ENCODE data around the gene RASL10A.

Gene RASL10A

GRCh38 chr22:29301716-29302401 is 13.6 kb downstream of the RASL10A start:
- DNase-seq, result no peak

- DNase-seq, result no peak
Observed at GRCh38 chr22:29300807-29301601, 14.5 kb downstream of the RASL10A start.

GRCh38 chr22:29300467-29300806 is 15.1 kb downstream of the RASL10A start:
- no peak for DNase-seq

GRCh38 chr22:29299136-29299900 is 16.2 kb downstream of the RASL10A start:
- no peak for DNase-seq

GRCh38 chr22:29298641-29299040 is 16.9 kb downstream of the RASL10A start:
- no peak for DNase-seq

GRCh38 chr22:29292379-29292778 is 23.1 kb downstream of the RASL10A start:
- no peak for DNase-seq

GRCh38 chr22:29291215-29291614 is 24.3 kb downstream of the RASL10A start:
- no peak for DNase-seq

- no peak for DNase-seq
Observed at GRCh38 chr22:29290061-29290460, 25.4 kb downstream of the RASL10A start.

GRCh38 chr22:29288837-29289236 is 26.7 kb downstream of the RASL10A start:
- DNase-seq, result no peak

- no peak for DNase-seq
Observed at GRCh38 chr22:29284196-29284595, 31.3 kb downstream of the RASL10A start.

- no peak for DNase-seq
Observed at GRCh38 chr22:29277927-29278326, 37.6 kb downstream of the RASL10A start.

- no peak for DNase-seq
Observed at GRCh38 chr22:29275819-29276565, 39.5 kb downstream of the RASL10A start.

- DNase-seq, result no peak
Observed at GRCh38 chr22:29275167-29275566, 40.3 kb downstream of the RASL10A start.

- DNase-seq, result no peak
Observed at GRCh38 chr22:29272624-29273023, 42.9 kb downstream of the RASL10A start.

- no peak for DNase-seq
Observed at GRCh38 chr22:29270475-29271271, 44.8 kb downstream of the RASL10A start.

- no peak for DNase-seq
Observed at GRCh38 chr22:29269731-29270474, 45.6 kb downstream of the RASL10A start.

- DNase-seq, result no peak
Observed at GRCh38 chr22:29269230-29269604, 46.3 kb downstream of the RASL10A start.

GRCh38 chr22:29268511-29269229 is 46.8 kb downstream of the RASL10A start:
- DNase-seq, result no peak

GRCh38 chr22:29267858-29268510 is 47.5 kb downstream of the RASL10A start, which contains the start of the genes EWSR1 and RHBDD3:
EWSR1 (plus strand) TSS chr22:29268268; CDS start chr22:29268337, 69 bp downstream.
RHBDD3 (minus strand) TSS chr22:29267981; CDS start chr22:29265626, 2,355 bp downstream.
- peak; percentile 80 for DNase-seq

GRCh38 chr22:29267462-29267857 is 48.0 kb downstream of the RASL10A start:
- no peak for DNase-seq
